IMR-90 (cell line): Measurements from ENCODE around the gene MEPE.

Experiments used
- CTCF ChIP-seq: conservative IDR thresholded peaks from 2 replicates; pipeline ENCODE4 v1.5.1; 2012; ENCODE audit warnings: mild to moderate bottlenecking, low read depth, low read length, improper control_type of control experiment
- FOS ChIP-seq: fragments of 150-350 bp; IDR thresholded peaks from 2 replicates; pipeline ENCODE4 v1.6.1; 2016; ENCODE audit warnings: low read depth, low read length
- MXI1 ChIP-seq: IDR thresholded peaks from 2 replicates; pipeline ENCODE4 v1.6.1; 2012; ENCODE audit warnings: low read depth, mild to moderate bottlenecking, low read length, moderate library complexity, borderline replicate concordance
- POLR2A ChIP-seq: IDR thresholded peaks from 2 replicates; pipeline ENCODE4 v1.6.1; 2012; ENCODE audit warnings: mild to moderate bottlenecking, low read depth, low read length
- RCOR1 ChIP-seq: IDR thresholded peaks from 2 replicates; pipeline ENCODE4 v1.6.1; 2012; ENCODE audit warnings: mild to moderate bottlenecking, low read length, improper control_type of control experiment; ENCODE audit not compliant: insufficient replicate concordance
- SMC3 ChIP-seq: fragments of 150-350 bp; IDR thresholded peaks from 2 replicates; pipeline ENCODE4 v1.6.1; 2016; ENCODE audit warnings: low read depth, mild to moderate bottlenecking, antibody characterized with exemption, low read length, moderate library complexity

- TF ChIP-seq CTCF (no peak), SMC3 (no peak), POLR2A (no peak), RCOR1 (no peak), MXI1 (no peak), FOS (no peak)
These were observed 26.8 kb upstream of the MEPE start for GRCh38 chr4:87805971-87806370.
